SK-N-MC (cell line): ENCODE measurements around the gene FHIT.

ENCODE experiments used
- EZH2 ChIP-seq: fragments of 200-600 bp; sonication (generic); IDR thresholded peaks from one replicate; pipeline ENCODE4 v1.6.1; 2017; ENCODE audit warnings: antibody characterized with exemption
- POLR2AphosphoS5 ChIP-seq: IDR thresholded peaks from 2 replicates; pipeline ENCODE4 v1.6.1; 2012; ENCODE audit warnings: mild to moderate bottlenecking, low read depth, low read length, borderline replicate concordance

- TF ChIP-seq EZH2: no peak
- no peak for TF ChIP-seq POLR2AphosphoS5
Measured at GRCh38 chr3:60756241-60757030, 494.8 kb downstream of the FHIT start.
